Suprapubic skin (tissue), 4 donors: Measurements from ENCODE around the gene AHNAK2. TPM values are rescaled to one million over a fixed set of nuclear protein-coding genes. Genes with fewer than 3 reads are reported as not detected.
A peak's percentile ranks its signal among the peaks of the same experiment; 100 is the strongest.

Experiments
- DNase-seq, 2 donors: peaks; one replicate each; pipeline ENCODE4 v3.0.0-alpha.2; 2019; ENCODE audit warnings: low spot score in 2 of 2
- H3K27ac ChIP-seq: fragments of 200-600 bp; sonication (generic); one replicate; pipeline ENCODE4 v1.5.1; 2019
- H3K27me3 ChIP-seq: fragments of 200-600 bp; sonication (generic); one replicate; pipeline ENCODE4 v1.5.1; 2019
- H3K36me3 ChIP-seq: fragments of 200-600 bp; sonication (generic); one replicate; pipeline ENCODE4 v1.5.1; 2019
- H3K4me1 ChIP-seq: fragments of 200-600 bp; sonication (generic); one replicate; pipeline ENCODE4 v1.5.1; 2019
- H3K4me3 ChIP-seq: fragments of 200-600 bp; sonication (generic); one replicate; pipeline ENCODE4 v1.5.1; 2019; ENCODE audit warnings: mild to moderate bottlenecking
- H3K9me3 ChIP-seq: fragments of 200-600 bp; sonication (generic); one replicate; pipeline ENCODE4 v1.5.1; 2019
- CTCF ChIP-seq, 2 donors: fragments of 200-600 bp in 1 of 2; fragments of 450-650 bp in 1 of 2; sonication (generic) in 1 of 2; IDR thresholded peaks; one replicate each; pipeline ENCODE4 v1.5.1; 2016 to 2019; ENCODE audit warnings: antibody characterized with exemption in 2 of 2, mild to moderate bottlenecking in 1 of 2, moderate library complexity in 1 of 2
- EP300 ChIP-seq: sonication (generic); formaldehyde crosslinking; IDR thresholded peaks from one replicate; pipeline ENCODE4 v1.6.1; 2017; ENCODE audit warnings: antibody characterized with exemption
- POLR2A ChIP-seq, 2 donors: fragments of 450-650 bp; IDR thresholded peaks; one replicate each; pipeline ENCODE4 v1.6.1; 2017; ENCODE audit warnings: antibody characterized with exemption in 2 of 2, mild to moderate bottlenecking in 2 of 2, moderate library complexity in 2 of 2
- POLR2AphosphoS5 ChIP-seq, 3 donors: sonication (generic); formaldehyde crosslinking; IDR thresholded peaks; one replicate each; pipeline ENCODE4 v1.6.1; 2017; ENCODE audit warnings: antibody characterized with exemption in 3 of 3
- WGBS: methylation state at CpG from one replicate; pipeline ENCODE4 v1.1.5; 2018; 5-methylcytosine and 5-hydroxymethylcytosine counted together
- total RNA-seq, 4 donors: library from RNA; depleted of rRNA; stranded (reverse); fragments of >200 nt; gene quantifications; one replicate each; pipeline ENCODE4 v1.1.0, GENCODE V29; 2016

Gene AHNAK2
- total RNA-seq, 4 donors from 2014 or later, result 829 to 975 (median 858) TPM

GRCh38 chr14:105014032-105014431, 35.9 kb upstream of the AHNAK2 start:
- DNase-seq, result no peak
- H3K4me1 ChIP-seq, result peaks cover 60% of the 10 kb centered on the region
- H3K27me3 ChIP-seq, result no peaks in the 10 kb centered on the region
- WGBS, result 81% methylated on average over 4 of the region's 9 CpGs
- H3K4me3 ChIP-seq, result no peak overlapping the region
- H3K36me3 ChIP-seq, result peaks cover 27% of the 10 kb centered on the region
- H3K27ac ChIP-seq, result no peak overlapping the region
- no peak for TF ChIP-seq POLR2A (IDR thresholded peaks at IDR 0.05)
- no peak for TF ChIP-seq EP300
- TF ChIP-seq POLR2AphosphoS5 (IDR thresholded peaks at IDR 0.05), result no peak
- no peak for TF ChIP-seq CTCF (IDR thresholded peaks at IDR 0.05)
- no peaks in the 10 kb centered on the region for H3K9me3 ChIP-seq

GRCh38 chr14:105013150-105013785, 35.1 kb upstream of the AHNAK2 start:
- Histone ChIP-seq H3K9me3 (no peaks in the 10 kb centered on the region), H3K36me3 (peaks cover 34% of the 10 kb centered on the region), H3K27ac (no peak overlapping the region), H3K4me3 (no peak overlapping the region), H3K4me1 (peaks cover 52% of the 10 kb centered on the region), H3K27me3 (no peaks in the 10 kb centered on the region)
- DNase-seq, result peak in 1 of 2 donors; percentile 54
- WGBS, result 37% methylated on average over 8 of the region's 8 CpGs
- TF ChIP-seq EP300, result no peak
- TF ChIP-seq CTCF (IDR thresholded peaks at IDR 0.05), result peak in 1 of 2 donors; percentile 13
- TF ChIP-seq POLR2A (IDR thresholded peaks at IDR 0.05), result no peak

- Histone ChIP-seq H3K36me3 (peaks cover 43% of the 10 kb centered on the region), H3K9me3 (no peaks in the 10 kb centered on the region), H3K4me3 (no peak overlapping the region), H3K27me3 (no peaks in the 10 kb centered on the region), H3K4me1 (peaks cover 45% of the 10 kb centered on the region), H3K27ac (no peak overlapping the region)
- DNase-seq, result no peak
- TF ChIP-seq EP300 (no peak), CTCF (IDR thresholded peaks at IDR 0.05) (peak in 1 of 2 donors; percentile 53), POLR2A (IDR thresholded peaks at IDR 0.05) (no peak), POLR2AphosphoS5 (IDR thresholded peaks at IDR 0.05) (no peak)
- 44% methylated on average over 15 of the region's 23 CpGs for WGBS
Observed at GRCh38 chr14:105012171-105012985, 34.2 kb upstream of the AHNAK2 start.

GRCh38 chr14:105011312-105011990, 33.3 kb upstream of the AHNAK2 start:
- TF ChIP-seq POLR2AphosphoS5 (IDR thresholded peaks at IDR 0.05) (no peak), EP300 (no peak), CTCF (IDR thresholded peaks at IDR 0.05) (no peak), POLR2A (IDR thresholded peaks at IDR 0.05) (no peak)
- Histone ChIP-seq H3K4me3 (no peak overlapping the region), H3K4me1 (peaks cover 42% of the 10 kb centered on the region), H3K36me3 (peaks cover 52% of the 10 kb centered on the region), H3K9me3 (no peaks in the 10 kb centered on the region), H3K27ac (no peak overlapping the region), H3K27me3 (no peaks in the 10 kb centered on the region)
- 85% methylated on average over 26 of the region's 29 CpGs for whole genome bisulfite sequencing
- DNase-seq, result no peak

- H3K36me3 ChIP-seq, result peaks cover 57% of the 10 kb centered on the region
Observed at GRCh38 chr14:105010891-105011291, 32.7 kb upstream of the AHNAK2 start.

More at GRCh38 chr14:105010891-105011291, 32.7 kb upstream of the AHNAK2 start:
- Histone ChIP-seq H3K4me3 (no peak overlapping the region), H3K27ac (no peak overlapping the region), H3K27me3 (no peaks in the 10 kb centered on the region), H3K4me1 (peaks cover 37% of the 10 kb centered on the region), H3K9me3 (no peaks in the 10 kb centered on the region)
- no peak for DNase-seq
- TF ChIP-seq POLR2AphosphoS5 (IDR thresholded peaks at IDR 0.05), result no peak
- TF ChIP-seq POLR2A (IDR thresholded peaks at IDR 0.05), result no peak
- TF ChIP-seq CTCF (IDR thresholded peaks at IDR 0.05), result no peak
- no peak for TF ChIP-seq EP300
- WGBS, result 80% methylated on average over 17 of the region's 17 CpGs
